Stimulated activated CD4-positive, alpha-beta T cell treated with anti-CD3 and anti-CD28 coated beads, Interleukin-2, amount 100 ng/mL, for 48 hours (primary cell): Measurements from ENCODE around the gene SAP25.
A peak's percentile ranks its signal among the peaks of the same experiment; 100 is the strongest.
"Not testable (repeated sequence)": the region's sequence is repeated elsewhere in the genome, so short reads cannot be mapped to it uniquely, and the experiment has no call there.

ENCODE experiments used
- DNase-seq, 2 donors: peaks; one replicate each; pipeline ENCODE4 v3.0.0-alpha.2; 2020

The SAP25 gene

GRCh38 chr7:100556541-100556940 lies 17.2 kb downstream of the SAP25 start:
- DNase-seq, result no peak

DNA sequence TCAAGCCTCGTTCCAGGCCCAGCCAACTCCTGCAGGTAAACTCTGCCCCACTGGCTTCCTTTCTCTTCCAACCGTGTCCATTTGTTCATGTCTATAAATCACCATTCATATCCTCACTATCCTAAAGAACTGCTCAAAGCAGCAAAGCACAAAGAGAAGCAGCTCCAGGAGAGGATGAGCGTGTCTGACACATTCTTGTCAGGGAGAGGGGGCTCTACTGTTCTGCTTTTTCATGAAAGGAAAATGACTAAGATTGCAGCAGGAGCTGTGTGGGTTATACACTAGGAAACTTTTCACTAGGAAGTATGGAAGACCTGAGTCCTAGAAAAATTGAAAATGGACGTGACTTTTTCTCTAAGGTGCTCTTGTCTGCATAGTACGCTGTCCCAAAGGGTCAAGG lies 18.0 kb downstream of the SAP25 start:
- no peak for DNase-seq

- no peak for DNase-seq
Observed at GRCh38 chr7:100553032-100553431, 20.7 kb downstream of the SAP25 start.

DNA sequence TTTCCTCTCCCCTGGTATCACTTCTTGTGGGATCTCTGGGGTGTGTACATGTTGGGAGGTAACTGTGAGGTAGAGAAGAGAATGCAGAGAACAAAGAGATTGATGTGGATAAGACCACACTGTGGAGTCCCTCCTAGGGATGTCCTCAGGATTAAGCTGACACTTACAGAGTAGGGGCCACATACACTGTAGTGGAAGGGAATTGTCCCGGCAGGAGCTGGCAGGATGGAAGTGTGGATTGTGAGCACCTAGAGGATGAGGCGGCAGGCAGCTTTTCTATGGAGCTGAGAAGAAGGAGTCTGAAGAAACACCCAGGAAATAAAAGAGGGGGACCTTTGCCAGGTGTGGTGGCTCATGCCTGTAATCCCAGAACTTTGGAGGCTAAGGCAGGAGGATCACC lies 21.2 kb downstream of the SAP25 start:
- DNase-seq, result no peak

DNA sequence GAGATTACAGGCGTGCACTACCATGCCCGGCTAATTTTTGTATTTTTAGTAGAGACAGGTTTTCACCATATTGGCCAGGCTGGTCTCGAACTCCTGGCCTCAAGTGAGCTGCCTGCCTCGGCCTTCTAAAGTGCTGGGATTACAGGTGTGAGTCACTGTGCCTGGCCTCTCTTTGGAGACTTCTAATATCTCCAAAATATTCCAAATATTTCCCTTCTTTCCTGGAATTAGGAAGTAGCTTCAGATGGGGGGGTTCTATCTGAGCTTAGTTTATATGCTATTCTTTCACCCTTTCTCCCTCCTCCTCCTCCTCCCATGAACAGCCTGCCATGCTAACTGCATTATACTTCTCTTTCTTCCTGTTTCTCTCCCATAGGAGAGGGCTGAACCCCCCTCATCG lies 25.3 kb downstream of the SAP25 start:
- not testable (repeated sequence) for DNase-seq

GRCh38 chr7:100547872-100548271 lies 25.8 kb downstream of the SAP25 start:
- DNase-seq, result no peak

GRCh38 chr7:100546926-100547800 lies 26.5 kb downstream of the SAP25 start:
- DNase-seq, result no peak

DNA sequence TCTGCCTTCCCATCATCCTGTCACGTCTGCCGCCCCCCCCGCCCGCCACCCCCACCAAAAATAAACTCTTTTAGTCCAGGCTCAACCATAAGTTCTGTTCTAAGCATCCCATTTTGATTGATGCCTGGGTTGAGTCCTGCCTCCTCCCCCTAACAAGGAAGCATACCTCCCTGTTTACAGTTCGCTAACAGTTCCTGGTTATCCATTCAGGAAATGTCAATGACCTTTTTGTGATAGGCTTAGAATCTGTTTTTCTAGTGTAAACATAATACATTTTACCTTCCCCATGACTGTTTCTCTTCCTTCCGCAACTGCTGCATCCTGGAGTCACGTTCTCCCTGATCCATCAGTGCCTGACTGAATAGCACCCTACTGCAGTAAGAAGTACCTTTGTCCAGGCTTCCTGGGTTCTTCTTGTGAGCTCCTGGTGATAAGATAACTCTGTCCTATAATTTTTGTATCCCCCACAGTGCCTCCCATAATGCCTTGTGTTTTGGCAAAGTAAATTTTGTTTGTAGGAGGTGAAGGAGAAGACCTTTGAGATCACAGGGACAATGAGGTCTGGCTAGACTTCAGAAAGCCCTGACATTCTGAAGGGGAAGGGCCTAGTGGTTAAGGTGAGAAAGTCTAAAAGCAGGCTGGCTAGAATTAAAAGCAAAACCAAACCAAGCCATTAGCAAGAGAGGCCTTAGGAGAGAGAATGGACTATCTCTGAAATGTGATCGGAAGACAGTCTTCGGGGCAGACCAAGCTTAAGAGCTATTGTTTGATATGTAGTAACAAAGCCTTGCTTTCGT lies 27.4 kb downstream of the SAP25 start:
- DNase-seq, result no peak

- peak; percentile 53 to 54 for DNase-seq
Observed at GRCh38 chr7:100545360-100546128, 28.2 kb downstream of the SAP25 start.

DNA sequence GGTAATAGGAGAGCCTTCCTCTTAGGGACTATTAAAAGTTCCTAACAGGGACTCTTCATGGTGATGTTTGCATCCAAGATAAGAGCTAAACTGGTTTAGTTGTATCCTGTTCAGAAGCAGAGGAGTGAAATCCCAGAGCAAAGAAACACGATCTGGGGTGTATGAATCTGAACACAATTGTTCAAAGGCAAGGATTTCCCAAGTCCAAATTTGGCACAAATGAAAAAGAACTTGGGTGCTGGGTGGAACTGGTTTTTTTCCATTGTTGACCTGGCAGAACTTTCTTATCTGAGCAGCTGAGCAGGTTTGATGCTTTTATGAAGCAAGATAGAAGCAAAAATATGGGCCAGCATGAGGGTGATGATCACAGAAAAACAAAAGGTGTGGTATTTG lies 28.7 kb downstream of the SAP25 start:
- no peak for DNase-seq

GRCh38 chr7:100544386-100544785 lies 29.3 kb downstream of the SAP25 start:
- no peak for DNase-seq

DNA sequence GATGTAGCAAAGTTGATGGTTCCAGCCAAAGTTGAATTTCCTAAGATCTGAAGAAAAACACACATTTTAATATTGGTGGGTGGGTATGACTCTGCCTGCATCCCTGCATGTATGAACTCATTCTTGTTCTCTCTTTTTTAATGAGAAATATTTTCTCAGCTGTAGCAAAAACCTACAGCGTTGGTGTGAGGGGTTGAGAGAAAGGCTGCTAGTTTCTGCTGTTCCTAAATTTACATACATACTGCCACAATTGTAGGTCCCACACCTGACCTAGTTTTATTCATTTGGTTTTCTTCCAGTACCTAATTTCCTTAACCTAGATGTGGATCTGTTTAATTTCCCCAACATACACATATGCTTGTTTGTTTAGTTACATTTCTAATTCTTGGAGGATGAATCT lies 30.1 kb downstream of the SAP25 start:
- no peak for DNase-seq

DNA sequence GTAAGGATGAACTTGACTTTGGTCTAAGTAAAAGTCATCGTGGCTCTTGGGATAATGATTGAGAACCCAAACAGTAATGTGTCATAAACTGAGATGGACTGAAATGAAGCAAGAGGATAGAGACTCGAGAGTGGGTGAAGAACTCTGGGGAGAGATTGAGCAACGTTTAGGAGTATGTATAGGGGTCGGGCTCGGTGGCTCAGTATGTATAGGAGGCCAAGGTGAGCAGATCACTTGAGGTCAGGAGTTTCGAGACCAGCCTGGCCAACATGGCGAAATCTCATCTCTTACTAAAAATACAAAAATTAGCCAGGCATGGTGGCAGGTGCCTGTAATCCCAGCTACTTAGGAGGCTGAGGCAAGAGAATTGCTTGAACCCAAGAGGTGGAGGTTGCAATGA lies 32.4 kb downstream of the SAP25 start:
- DNase-seq, result not testable (repeated sequence)

- DNase-seq, result no peak
Observed at GRCh38 chr7:100540073-100540723, 33.5 kb downstream of the SAP25 start.

GRCh38 chr7:100539436-100540006 lies 34.2 kb downstream of the SAP25 start:
- no peak for DNase-seq

GRCh38 chr7:100538654-100539435 lies 34.9 kb downstream of the SAP25 start, which contains the start of gene AGFG2:
Gene AGFG2 (plus strand): TSS chr7:100539203. CDS start chr7:100539347, 144 bp downstream.
- peak; percentile 100 for DNase-seq

GRCh38 chr7:100538348-100538653 lies 35.4 kb downstream of the SAP25 start:
- DNase-seq, result no peak

DNA sequence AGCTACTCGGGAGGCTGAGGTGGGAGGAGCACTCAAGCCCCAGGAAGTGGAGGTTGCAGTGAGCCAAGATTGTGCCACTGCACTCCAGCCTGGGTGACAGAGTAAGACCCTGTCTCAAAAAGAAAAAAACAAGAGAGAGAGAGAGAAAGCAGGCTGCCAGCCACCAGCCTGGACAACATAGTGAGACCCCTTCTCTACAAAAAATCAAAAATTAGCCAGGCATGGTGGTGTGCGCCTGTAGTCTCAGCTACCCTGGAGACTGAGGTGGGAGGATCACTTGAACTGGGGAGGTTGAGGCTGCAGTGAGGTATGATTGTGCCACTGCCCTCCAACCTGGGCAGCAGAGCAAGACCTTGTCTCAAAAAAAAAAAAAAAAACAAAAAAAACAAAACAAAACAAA lies 37.0 kb downstream of the SAP25 start:
- not testable (repeated sequence) for DNase-seq

DNA sequence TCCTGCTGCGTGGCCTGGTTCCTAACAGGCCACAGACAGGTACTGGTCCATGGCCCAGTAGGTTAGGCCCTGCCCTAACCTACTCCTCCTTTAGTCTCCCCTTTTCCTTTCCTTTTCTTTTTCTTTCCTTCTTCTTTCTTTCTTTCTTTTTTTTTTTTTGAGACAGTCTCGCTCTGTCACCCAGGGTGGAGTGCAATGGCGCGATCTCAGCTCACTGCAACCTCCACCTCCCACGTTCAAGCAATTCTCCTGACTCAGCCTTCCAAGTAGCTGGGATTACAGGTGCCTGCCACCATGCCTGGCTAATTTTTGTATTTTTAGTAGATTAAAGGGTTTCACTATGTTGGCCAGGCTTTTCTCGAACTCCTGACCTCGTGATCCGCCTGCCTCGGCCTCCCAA lies 37.7 kb downstream of the SAP25 start:
- not testable (repeated sequence) for DNase-seq

- DNase-seq, result no peak
Observed at GRCh38 chr7:100532165-100533022, 41.3 kb downstream of the SAP25 start.
